Activated CD8-positive, alpha-beta memory T cell treated with anti-CD3 and anti-CD28 coated beads, Interleukin-2, amount 50 U/mL, for 1 hour (primary cell): ENCODE measurements around the gene ATP10B.

Source experiments
- DNase-seq: peaks from one replicate; pipeline ENCODE4 v3.0.0-alpha.2; 2020; ENCODE audit errors: extremely low read depth

ATP10B gene

GRCh38 chr5:160637357-160638090 is 214.5 kb downstream of the ATP10B start:
- DNase-seq: no peak

DNA sequence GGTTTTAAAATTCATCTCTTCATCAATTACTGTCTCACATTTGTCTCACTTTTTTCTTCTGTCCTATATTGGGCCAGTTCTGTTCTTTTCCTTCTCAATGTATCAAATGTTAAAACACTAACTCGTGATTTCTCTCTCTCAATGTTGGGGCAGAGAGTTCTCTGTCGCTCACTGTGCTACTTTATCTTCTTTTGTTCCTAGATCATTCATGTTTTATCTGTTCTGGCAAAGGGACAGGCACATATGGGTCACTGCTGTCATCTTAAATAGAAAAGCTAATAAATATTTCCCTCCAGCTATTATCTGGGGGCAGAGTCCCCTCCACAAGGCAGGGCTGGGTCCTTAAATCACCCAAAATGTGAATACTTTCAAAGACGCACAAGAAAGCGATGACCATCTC is 216.3 kb downstream of the ATP10B start:
- no peak for DNase-seq

DNA sequence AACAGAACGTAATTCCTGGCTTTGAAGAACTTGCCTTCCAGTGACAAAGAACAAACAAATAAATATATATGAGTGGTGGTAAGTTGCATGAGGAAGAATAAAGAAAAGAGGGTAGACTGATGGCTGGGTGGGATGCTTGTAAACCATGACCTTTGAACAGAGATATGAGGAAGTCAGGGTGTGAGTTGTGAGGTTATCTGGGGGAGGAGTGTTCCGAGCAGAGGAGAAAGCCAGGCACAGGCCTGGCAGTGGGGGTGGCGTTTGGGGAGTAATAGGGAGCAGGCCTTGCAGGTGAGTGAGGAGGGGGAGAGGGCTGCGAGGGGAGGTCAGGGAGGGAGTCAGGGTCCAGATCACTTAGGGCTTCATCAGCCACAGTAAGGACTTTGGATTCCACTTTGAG is 217.0 kb downstream of the ATP10B start:
- no peak for DNase-seq

GRCh38 chr5:160629003-160629402 is 223.0 kb downstream of the ATP10B start:
- no peak for DNase-seq

DNA sequence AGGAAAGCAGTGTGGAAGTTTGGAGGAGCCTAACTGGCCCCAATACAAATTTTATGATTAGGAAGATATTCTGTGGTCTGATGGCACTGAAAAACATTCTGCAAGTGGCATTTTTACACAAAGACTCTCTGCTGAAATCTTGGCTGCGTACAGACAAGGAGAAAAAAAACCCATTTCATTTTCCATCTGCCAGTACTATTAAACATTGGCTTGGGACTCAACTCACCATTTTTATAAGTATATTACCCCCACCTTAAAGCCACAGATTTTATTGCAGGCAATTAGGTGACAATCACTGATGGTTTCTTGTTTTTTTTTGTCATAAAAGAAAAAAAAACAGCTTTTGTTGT is 223.4 kb downstream of the ATP10B start:
- no peak for DNase-seq

GRCh38 chr5:160627921-160628618 is 223.9 kb downstream of the ATP10B start:
- DNase-seq: no peak

DNA sequence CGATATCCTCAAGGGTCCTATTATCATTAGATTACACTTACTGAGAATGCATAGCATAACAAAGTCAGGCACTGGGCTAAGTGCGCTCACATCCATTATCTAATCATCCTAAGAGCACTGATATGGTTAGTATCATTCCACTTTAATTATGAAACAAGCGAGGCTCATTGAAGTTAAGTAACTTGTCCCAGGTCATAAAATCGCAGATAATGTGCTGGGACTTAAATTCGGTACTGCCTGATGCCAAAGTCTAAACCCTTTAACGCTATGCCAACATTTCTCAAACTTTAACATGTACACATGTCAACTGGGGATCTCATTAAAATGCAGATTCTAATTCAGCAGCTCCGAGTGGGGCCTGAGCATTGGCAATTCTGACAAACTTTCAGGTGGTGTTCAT is 225.7 kb downstream of the ATP10B start:
- no peak for DNase-seq

GRCh38 chr5:160621526-160621925 is 230.5 kb downstream of the ATP10B start:
- DNase-seq: no peak

DNA sequence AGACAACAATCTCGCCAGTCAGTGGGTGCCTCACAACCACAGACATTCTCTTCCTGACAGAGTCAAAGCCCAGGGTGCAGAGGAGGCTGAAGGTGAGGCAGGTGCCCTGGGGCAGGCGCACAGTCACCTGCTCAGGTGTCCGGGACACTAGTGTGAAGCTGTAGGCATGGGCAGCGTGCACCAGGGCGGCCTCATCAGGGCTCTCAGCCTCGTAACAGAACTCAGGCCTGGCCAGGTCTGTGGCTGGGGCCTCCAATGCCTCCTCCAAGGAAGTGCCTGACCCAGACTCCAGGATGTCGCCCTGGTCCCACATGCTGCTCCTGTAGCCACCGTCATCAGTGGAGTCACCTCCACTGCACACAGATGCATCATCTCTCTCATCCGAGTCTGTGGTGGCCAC is 231.6 kb downstream of the ATP10B start:
- no peak for DNase-seq

GRCh38 chr5:160619381-160619780 is 232.6 kb downstream of the ATP10B start:
- no peak for DNase-seq

DNA sequence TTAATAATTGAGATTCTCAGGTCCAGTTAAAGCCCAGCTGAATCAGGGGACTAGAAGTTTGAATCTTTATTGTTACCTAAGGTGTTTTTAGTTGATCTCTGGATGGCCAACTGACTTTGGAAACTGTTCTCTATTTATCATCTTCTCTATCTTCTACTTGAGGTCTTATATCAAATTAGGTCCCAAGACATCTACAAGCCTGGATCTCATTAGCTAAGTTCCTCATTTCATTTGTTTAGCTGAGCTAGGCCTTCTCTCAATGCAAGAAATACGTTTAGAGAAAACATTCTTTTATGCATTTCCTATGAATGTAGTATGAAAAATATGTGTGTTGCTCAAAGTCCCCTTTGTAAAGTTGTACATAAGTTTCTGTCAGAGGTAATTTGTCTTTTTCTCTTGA is 233.7 kb downstream of the ATP10B start:
- DNase-seq: no peak

DNA sequence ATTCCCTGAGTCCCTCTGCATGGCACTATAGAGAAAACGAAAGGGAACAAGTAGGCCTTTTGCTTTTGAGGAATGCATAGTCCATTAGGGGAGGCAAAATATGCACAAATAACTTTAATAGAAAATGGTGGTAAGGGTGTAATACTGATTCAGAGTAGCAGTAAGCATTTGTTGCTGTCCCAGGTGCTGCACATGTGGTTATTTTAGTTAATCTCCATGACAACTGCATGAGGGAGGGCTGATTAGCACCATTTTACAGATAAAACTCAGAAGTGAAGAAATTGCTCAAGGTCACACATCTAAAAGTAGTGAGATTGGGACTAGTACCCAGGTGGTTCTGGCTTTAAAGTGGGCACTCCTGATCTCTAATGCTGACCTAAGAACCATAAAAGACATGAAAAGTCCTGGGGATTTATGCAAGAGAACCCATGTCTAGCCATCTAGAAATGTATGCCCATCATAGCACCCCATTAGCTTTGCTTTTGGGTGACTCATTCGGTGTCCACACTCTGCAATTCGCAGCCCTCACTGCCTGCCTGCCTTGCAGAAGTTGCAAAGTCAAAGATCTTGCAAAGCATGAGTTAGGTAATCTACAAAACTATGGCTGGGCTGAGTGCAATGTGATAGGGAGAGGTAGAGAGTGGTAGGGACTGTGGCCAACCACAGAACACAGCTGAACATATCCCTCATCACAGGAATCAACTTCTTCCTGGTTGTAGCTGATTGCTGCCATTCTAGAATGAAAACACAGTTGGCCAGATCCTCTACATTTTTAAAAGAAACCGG is 235.1 kb downstream of the ATP10B start:
- no peak for DNase-seq

DNA sequence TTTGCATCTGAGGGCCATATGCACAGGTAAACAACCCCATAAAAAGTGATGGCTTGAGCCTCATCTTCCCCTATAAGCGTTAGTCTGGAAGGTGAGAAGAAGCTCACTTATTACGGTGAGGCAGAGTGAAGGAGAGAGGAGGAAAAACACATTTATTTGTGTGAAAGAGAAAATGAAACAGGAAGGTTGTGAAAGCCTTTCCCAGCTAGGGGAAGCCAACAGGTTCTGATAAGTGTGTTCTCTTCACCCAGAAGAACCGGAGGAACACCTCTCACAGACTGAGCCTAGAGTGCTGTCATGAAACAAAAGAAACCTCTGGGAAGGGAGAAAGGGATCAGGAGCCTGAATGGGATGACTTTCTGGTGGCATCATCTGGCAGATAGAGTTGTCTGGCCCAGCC is 237.9 kb downstream of the ATP10B start:
- DNase-seq: no peak

GRCh38 chr5:160605266-160605665 is 246.7 kb downstream of the ATP10B start:
- no peak for DNase-seq

- no peak for DNase-seq
These were observed 247.5 kb downstream of the ATP10B start for GRCh38 chr5:160604484-160604883.

DNA sequence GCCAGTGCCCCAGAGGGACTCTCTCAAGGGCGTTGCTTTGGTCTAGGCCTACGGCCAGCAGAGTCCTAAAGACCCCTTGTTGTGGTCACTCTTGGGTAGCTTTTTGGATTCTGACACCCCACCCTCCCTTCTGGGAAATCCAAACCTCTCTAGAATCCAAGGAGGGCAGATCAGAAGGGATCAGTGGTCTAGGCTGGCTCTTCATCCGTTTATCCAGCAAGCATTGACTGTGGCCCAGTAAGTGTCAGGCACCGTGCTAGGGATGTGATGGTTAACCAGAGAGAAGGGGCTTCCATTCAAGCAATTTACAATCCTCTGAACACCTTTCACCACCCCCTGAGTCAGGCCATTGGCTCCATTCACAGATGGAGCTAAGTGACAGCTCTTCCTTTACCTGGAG is 249.3 kb downstream of the ATP10B start:
- no peak for DNase-seq

GRCh38 chr5:160601046-160601445 is 251.0 kb downstream of the ATP10B start:
- no peak for DNase-seq

- no peak for DNase-seq
These were observed 278.7 kb downstream of the ATP10B start for GRCh38 chr5:160573318-160573717.

GRCh38 chr5:160567031-160567705 is 284.8 kb downstream of the ATP10B start:
- no peak for DNase-seq

- no peak for DNase-seq
These were observed 286.6 kb downstream of the ATP10B start for GRCh38 chr5:160565376-160565775.

DNA sequence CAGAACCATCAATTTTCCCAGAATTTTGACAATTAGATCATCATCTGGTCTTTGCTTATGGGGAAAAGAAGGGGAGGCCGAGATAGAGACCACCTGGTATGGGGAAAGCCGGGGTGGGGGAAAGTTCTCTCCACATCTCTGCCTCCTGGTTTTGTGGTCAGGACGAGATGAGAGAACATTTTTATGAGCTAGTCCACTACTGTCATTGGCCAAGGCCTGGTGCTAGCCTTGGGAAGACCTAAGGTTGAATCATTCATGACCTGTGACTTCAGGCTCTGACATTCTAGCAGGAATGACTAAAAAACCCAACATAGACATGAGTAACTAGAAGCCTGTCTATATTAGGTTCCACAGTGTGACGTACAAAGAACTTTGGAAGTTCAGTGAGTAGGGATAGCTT is 295.2 kb downstream of the ATP10B start:
- no peak for DNase-seq

DNA sequence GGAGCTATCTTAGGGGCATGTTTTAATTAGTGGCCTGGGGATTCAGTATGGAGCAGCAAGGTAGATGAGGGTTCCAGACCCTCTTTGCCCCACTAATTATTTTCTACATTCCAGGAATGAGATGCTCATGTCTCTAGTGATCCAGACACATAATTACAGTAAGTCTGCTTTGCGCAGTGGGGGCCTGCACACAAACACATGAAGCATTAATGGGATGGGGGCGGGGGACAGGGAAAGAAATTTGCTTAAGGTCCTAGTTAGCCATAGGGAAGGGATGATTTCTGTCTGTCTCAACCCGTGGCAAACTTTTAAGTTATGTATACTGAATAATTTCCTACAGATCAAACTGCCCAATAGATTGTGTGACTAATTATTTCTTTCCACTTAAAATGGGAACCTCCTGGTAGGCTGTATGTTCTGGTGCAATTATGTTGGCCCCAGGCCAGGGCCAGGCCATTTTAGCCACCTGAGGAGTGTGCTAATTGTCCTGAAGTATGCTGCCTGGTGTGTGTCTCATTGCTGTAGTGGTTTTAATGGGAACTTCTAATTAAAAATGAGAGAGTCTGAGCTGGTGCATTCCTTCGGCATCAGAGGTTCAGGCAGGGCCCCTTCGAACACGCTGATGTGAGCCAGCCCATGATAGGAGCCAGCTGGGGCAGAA is 295.9 kb downstream of the ATP10B start:
- DNase-seq: no peak
